Ramos (cell line): ENCODE measurements around the gene CNTN6.
"Not testable (repeated sequence)": the region's sequence is repeated elsewhere in the genome, so short reads cannot be mapped to it uniquely, and the experiment has no call there.

Experiments used
- in situ Hi-C: fragments of 300-500 bp; cut with MboI; formaldehyde crosslinking; loops from one replicate; pipeline ENCODE4 v1.14.3; 2022; ENCODE audit warnings: low sequenced_read_pairs; ENCODE audit not compliant: unreplicated experiment

The CNTN6 gene

GRCh38 chr3:1387396-1387905 is 294.6 kb downstream of the CNTN6 start:
- in situ Hi-C loops, result not testable (repeated sequence)

- in situ Hi-C loops, result no loop called here
Measured at GRCh38 chr3:1394188-1394587, 301.4 kb downstream of the CNTN6 start.

- in situ Hi-C loops, result no loop called here
Measured at GRCh38 chr3:1400571-1400970, 307.7 kb downstream of the CNTN6 start.

- in situ Hi-C loops, result no loop called here
Measured at GRCh38 chr3:1404270-1404962, 311.6 kb downstream of the CNTN6 start.

- in situ Hi-C loops, result no loop called here
Measured at GRCh38 chr3:1406250-1406649, 313.4 kb downstream of the CNTN6 start.

- in situ Hi-C loops, result no loop called here
Measured at GRCh38 chr3:1421577-1421976, 328.8 kb downstream of the CNTN6 start.

- in situ Hi-C loops, result no loop called here
Measured at GRCh38 chr3:1423566-1424089, 330.8 kb downstream of the CNTN6 start.

GRCh38 chr3:1439395-1439794 is 346.6 kb downstream of the CNTN6 start:
- in situ Hi-C loops, result no loop called here

GRCh38 chr3:1442271-1442670 is 349.4 kb downstream of the CNTN6 start:
- in situ Hi-C loops, result no loop called here

GRCh38 chr3:1444195-1444594 is 351.4 kb downstream of the CNTN6 start:
- in situ Hi-C loops, result no loop called here

GRCh38 chr3:1446531-1446930 is 353.7 kb downstream of the CNTN6 start:
- in situ Hi-C loops, result no loop called here

- in situ Hi-C loops, result no loop called here
Measured at GRCh38 chr3:1447452-1447851, 354.6 kb downstream of the CNTN6 start.

- in situ Hi-C loops, result no loop called here
Measured at GRCh38 chr3:1448443-1448842, 355.6 kb downstream of the CNTN6 start.
